Heart left ventricle (tissue), 13 donors: ENCODE measurements around the gene TRAPPC3L.

Source experiments
- CTCF ChIP-seq, 12 donors: fragments of 200-600 bp; sonication (generic) in 4 of 12; IDR thresholded peaks; one replicate each; pipeline versions ENCODE4 v1.5.0 to v1.8.0; 2018 to 2022; ENCODE audit warnings: antibody characterized with exemption in 12 of 12, mild to moderate bottlenecking in 5 of 12
- POLR2A ChIP-seq, 2 donors: fragments of 450-650 bp; IDR thresholded peaks; one replicate each; pipeline ENCODE4 v1.6.1; 2017; ENCODE audit warnings: antibody characterized with exemption in 2 of 2, mild to moderate bottlenecking in 2 of 2, moderate library complexity in 2 of 2
- donor health status: ischemic (EF 13 %, LVEDD 7.1; RV severe dilation, severe dysfunction).
- donor health status: DM: no; HTN: yes; CAD: no.
- donor health status: DM: no; HTN: no; CAD: no.
- donor health status: ischemic (EF 25% LVEDD 6.9; RV normal size, moderate dysfunction).
- donor health status: ischemic (EF 25% LVEDD 5.7; RV mildly dilated, moderate dysfunction).
- donor health status: ischemic (EF 35%, LVEDD 5.7; RV mildly dilated, moderate dysfunction).
- donor health status: nonischemic (EF 11% LVEDD 7.7; RV severe dilation, severe dysfunction).
- donor health status: DM: yes; HTN: yes; CAD: no.
- donor health status: PGD.
- donor health status: ischemic (EF 29% LVEDD 5.4; RV normal size, mild dysfunction).
- donor health status: nonischemic (EF 23%, LVEDD 6.1; RV moderate dilation, normal function).

- no peak for TF ChIP-seq CTCF (IDR thresholded peaks at IDR 0.05)
- no peak for TF ChIP-seq POLR2A (IDR thresholded peaks at IDR 0.05)
Observed at GRCh38 chr6:116465246-116465645, 80.2 kb downstream of the TRAPPC3L start.
